ENCODE data around the gene PTPRN2. TPM values are rescaled to one million over a fixed set of nuclear protein-coding genes. Genes with fewer than 3 reads are reported as not detected.

PTPRN2 gene
- total and polyA plus RNA-seq, 2 of the 8 experiments (the other 6 are each of a cell fraction or from before 2014, with no cell fraction given): 2.6 to 4.5 TPM

DNA sequence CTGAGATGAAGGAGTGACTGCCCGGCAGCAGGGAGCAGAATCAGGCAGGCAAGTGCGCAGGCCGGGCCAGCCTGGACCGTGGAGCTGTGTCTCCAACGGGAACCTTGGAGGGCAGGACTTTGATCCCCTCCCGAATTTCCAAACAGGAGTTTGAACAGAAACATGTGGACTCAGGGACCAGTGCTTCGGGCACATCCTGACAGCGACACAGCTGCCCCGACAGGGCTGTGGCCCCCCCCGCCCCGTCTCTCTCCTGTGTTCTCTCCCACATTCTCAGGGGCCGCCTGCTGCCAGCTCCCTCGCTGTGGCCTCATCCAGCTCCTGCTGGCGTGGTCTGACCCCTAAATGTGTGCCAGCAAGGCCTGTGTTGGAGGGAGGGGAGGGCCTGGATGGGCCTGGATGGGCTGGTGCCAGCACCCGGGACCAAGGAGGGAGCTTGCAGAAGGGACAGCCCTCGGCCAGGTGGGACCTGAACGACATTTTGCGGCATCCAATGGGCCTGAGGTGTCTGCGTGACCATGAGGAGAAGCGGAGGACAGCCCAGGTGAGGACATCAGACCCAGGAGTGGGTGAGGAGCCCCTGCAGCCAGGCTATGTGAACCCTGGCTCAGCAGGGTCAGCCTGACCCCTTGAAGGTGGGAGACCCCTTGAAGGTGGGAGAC lies 1027.9 kb downstream of the PTPRN2 start:
- ChIA-PET CTCF (ENCODE audit: partially characterized antibody) (interaction anchor here (1.0 kb wide), 1 partner anchor 9 kb away, joined by 3 read pairs; no protein-coding TSS in a partner anchor), POLR2A (ENCODE audit: partially characterized antibody) (interaction anchor here (0.9 to 1.7 kb wide), 2 partner anchors 9 to 10 kb away, joined by 3 to 4 read pairs; no protein-coding TSS in a partner anchor)
- Histone ChIP-seq H2BK120ac (replicated peaks; ENCODE audit: low read depth, low read length) (no peak overlapping the region), H3K18ac (ENCODE audit: extremely low read depth, low read length) (no peak overlapping the region), H3K14ac (ENCODE audit: insufficient read length) (no peak overlapping the region), H2AFZ (ENCODE audit: low read length) (no peak overlapping the region), H4K91ac (replicated peaks; ENCODE audit: insufficient read length, low read length) (no peak overlapping the region), H3K56ac (replicated peaks; ENCODE audit: insufficient read length, low read depth, low read length) (no peak overlapping the region), H2BK12ac (ENCODE audit: low read depth, low read length) (no peak overlapping the region), H2BK15ac (ENCODE audit: low read length) (no peak overlapping the region), H3K23ac (ENCODE audit: insufficient read length) (no peak overlapping the region), H3K79me1 (ENCODE audit: low read depth, low read length) (peaks cover 2% of the 10 kb centered on the region; the same call in 1 of the 2 replicates), H3K9me3 (ENCODE audit: insufficient read depth in 2 of 2, low read depth in 1 of 2, low read length in 1 of 2) (peaks cover 4 to 13% of the 10 kb centered on the region in 2 experiments; a peak in 2 of 4 replicates), H3K4ac (replicated peaks; ENCODE audit: insufficient read length, low read depth, low read length) (no peak overlapping the region), H4K20me1 (replicated peaks in 1 of 2; ENCODE audit: control insufficient read depth in 1 of 2, insufficient read depth in 2 of 2, low read length in 2 of 2) (peaks cover 0 to 11% of the 10 kb centered on the region in 2 experiments), H3K9ac (replicated peaks in 1 of 4; ENCODE audit: extremely low read depth in 1 of 4, low read depth in 3 of 4, low read length in 3 of 4) (no peak overlapping the region), H2AK5ac (ENCODE audit: low read depth, low read length) (no peak overlapping the region), H3K27ac (ENCODE audit: low read depth, low read length) (no peak overlapping the region), H4K8ac (ENCODE audit: extremely low read depth, insufficient read depth, low read length) (peak overlapping the region; percentile 35), H4K5ac (ENCODE audit: insufficient read length, low read depth, low read length) (no peak overlapping the region), H3K4me2 (ENCODE audit: insufficient read depth in 1 of 2, low read depth in 2 of 2, low read length in 2 of 2) (no peak overlapping the region), H3K36me3 (ENCODE audit: control insufficient read depth in 2 of 4, insufficient read depth in 4 of 4, low read length in 3 of 4) (no peaks in the 10 kb centered on the region; a peak in 1 of 8 replicates), H3K4me3 (ENCODE audit: extremely low read depth in 1 of 4, insufficient read depth in 2 of 4, low read depth in 3 of 4, low read length in 4 of 4) (no peak overlapping the region), H2BK5ac (ENCODE audit: low read depth, low read length) (no peak overlapping the region), H3K27me3 (replicated peaks in 1 of 4; ENCODE audit: control insufficient read depth in 3 of 4, extremely low read depth in 1 of 4, insufficient read depth in 3 of 4, low read length in 3 of 4) (no peaks in the 10 kb centered on the region; a peak in 1 of 7 replicates), H3K23me2 (ENCODE audit: low read depth, low read length) (peaks cover 13% of the 10 kb centered on the region), H2BK20ac (ENCODE audit: low read length) (no peak overlapping the region), H3K79me2 (ENCODE audit: control insufficient read depth in 1 of 2, insufficient read depth in 2 of 2, low read length in 2 of 2) (0 out of 4 replicates have a peak, but pooled peaks cover 0 to 3% of the 10 kb centered on the region in 2 experiments), H3K4me1 (replicated peaks in 1 of 4; ENCODE audit: control insufficient read depth in 3 of 4, insufficient read depth in 4 of 4, low read length in 3 of 4) (no peaks in the 10 kb centered on the region)
- TF ChIP-seq, protein P1, sequence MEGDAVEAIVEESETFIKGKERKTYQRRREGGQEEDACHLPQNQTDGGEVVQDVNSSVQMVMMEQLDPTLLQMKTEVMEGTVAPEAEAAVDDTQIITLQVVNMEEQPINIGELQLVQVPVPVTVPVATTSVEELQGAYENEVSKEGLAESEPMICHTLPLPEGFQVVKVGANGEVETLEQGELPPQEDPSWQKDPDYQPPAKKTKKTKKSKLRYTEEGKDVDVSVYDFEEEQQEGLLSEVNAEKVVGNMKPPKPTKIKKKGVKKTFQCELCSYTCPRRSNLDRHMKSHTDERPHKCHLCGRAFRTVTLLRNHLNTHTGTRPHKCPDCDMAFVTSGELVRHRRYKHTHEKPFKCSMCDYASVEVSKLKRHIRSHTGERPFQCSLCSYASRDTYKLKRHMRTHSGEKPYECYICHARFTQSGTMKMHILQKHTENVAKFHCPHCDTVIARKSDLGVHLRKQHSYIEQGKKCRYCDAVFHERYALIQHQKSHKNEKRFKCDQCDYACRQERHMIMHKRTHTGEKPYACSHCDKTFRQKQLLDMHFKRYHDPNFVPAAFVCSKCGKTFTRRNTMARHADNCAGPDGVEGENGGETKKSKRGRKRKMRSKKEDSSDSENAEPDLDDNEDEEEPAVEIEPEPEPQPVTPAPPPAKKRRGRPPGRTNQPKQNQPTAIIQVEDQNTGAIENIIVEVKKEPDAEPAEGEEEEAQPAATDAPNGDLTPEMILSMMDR (IDR thresholded peaks at IDR 0.05; ENCODE audit: control extremely low read depth in 1 of 3, insufficient read depth in 1 of 3, low read depth in 1 of 3, low read length in 3 of 3): no peak
- no peak for TF ChIP-seq KDM4A (IDR thresholded peaks at IDR 0.05; ENCODE audit: low read depth, low read length, severe bottlenecking)
- WGBS, 2 experiments (ENCODE audit: extremely low coverage in 1 of 2, insufficient coverage in 1 of 2, insufficient read length in 1 of 2, insufficient replicate concordance in 2 of 2, low coverage in 1 of 2, low lambda C conversion rate in 2 of 2, missing lambda C conversion rate in 1 of 2): 88% methylated on average over 16 of the region's 20 CpGs; no CpG with 5 or more reads in 1 of the 2 experiments
- DNase-seq (ENCODE audit: low read depth in 1 of 2, low spot score in 2 of 2): no peak
- no peak for FAIRE-seq

Data from H1 (cell line).